GM23338 (cell line): ENCODE data around the gene PPP2R5C.

Experiments
- CREB1 ChIP-seq: fragments of 250-450 bp; sonication (Bioruptor Pico); IDR thresholded peaks from 2 replicates; pipeline ENCODE4 v1.5.0; 2020; ENCODE audit warnings: low read depth, mild to moderate bottlenecking, moderate library complexity
- ETS1 ChIP-seq: IDR thresholded peaks from 2 replicates; pipeline ENCODE4 v1.6.1; 2016; ENCODE audit warnings: antibody characterized with exemption
- EZH2 ChIP-seq: fragments of 200-600 bp; sonication (generic); IDR thresholded peaks from one replicate; pipeline ENCODE4 v1.8.0; 2017; ENCODE audit warnings: antibody characterized with exemption, mild to moderate bottlenecking, low read depth; ENCODE audit not compliant: unreplicated experiment
- EZH2phosphoT487 ChIP-seq: fragments of 200-600 bp; sonication (generic); IDR thresholded peaks from one replicate; pipeline ENCODE4 v1.8.1; 2018; ENCODE audit warnings: antibody characterized with exemption; ENCODE audit not compliant: unreplicated experiment
- JUNB ChIP-seq: IDR thresholded peaks from one replicate; pipeline ENCODE4 v1.6.1; 2016; ENCODE audit warnings: antibody characterized with exemption; ENCODE audit not compliant: unreplicated experiment
- NANOG ChIP-seq: IDR thresholded peaks from 2 replicates; pipeline ENCODE4 v1.6.1; 2016; ENCODE audit warnings: antibody characterized with exemption, borderline replicate concordance
- POLR2AphosphoS5 ChIP-seq: IDR thresholded peaks from 2 replicates; pipeline ENCODE4 v1.6.1; 2016; ENCODE audit warnings: antibody characterized with exemption, low read depth
- REST ChIP-seq: IDR thresholded peaks from one replicate; pipeline ENCODE4 v1.6.1; 2018; ENCODE audit warnings: antibody characterized with exemption; ENCODE audit not compliant: unreplicated experiment
- ZNF114 ChIP-seq: fragments of 250-450 bp; sonication (Bioruptor Pico); IDR thresholded peaks from 2 replicates; pipeline ENCODE4 v1.5.0; 2020; ENCODE audit warnings: mild to moderate bottlenecking, moderate library complexity
- ZNF331 ChIP-seq: fragments of 250-450 bp; sonication (Bioruptor Pico); IDR thresholded peaks from 2 replicates; pipeline ENCODE4 v1.5.0; 2020; ENCODE audit warnings: low read depth, mild to moderate bottlenecking, moderate library complexity
- TF ChIP-seq, protein P1 (sequence below), 2 experiments: fragments of 200-600 bp in 1 of 2; sonication (generic) in 1 of 2; conservative IDR thresholded peaks; 2 replicates each; pipeline versions ENCODE4 v1.5.1 to v1.6.1; 2016 to 2017; ENCODE audit warnings: antibody characterized with exemption in 2 of 2, low read depth in 2 of 2, mild to moderate bottlenecking in 2 of 2, moderate library complexity in 1 of 2

- TF ChIP-seq, protein P1, sequence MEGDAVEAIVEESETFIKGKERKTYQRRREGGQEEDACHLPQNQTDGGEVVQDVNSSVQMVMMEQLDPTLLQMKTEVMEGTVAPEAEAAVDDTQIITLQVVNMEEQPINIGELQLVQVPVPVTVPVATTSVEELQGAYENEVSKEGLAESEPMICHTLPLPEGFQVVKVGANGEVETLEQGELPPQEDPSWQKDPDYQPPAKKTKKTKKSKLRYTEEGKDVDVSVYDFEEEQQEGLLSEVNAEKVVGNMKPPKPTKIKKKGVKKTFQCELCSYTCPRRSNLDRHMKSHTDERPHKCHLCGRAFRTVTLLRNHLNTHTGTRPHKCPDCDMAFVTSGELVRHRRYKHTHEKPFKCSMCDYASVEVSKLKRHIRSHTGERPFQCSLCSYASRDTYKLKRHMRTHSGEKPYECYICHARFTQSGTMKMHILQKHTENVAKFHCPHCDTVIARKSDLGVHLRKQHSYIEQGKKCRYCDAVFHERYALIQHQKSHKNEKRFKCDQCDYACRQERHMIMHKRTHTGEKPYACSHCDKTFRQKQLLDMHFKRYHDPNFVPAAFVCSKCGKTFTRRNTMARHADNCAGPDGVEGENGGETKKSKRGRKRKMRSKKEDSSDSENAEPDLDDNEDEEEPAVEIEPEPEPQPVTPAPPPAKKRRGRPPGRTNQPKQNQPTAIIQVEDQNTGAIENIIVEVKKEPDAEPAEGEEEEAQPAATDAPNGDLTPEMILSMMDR (conservative IDR thresholded peaks at IDR 0.05; ENCODE audit: low read depth in 2 of 2), result no peak
- TF ChIP-seq ZNF114 (no peak), REST (no peak), EZH2phosphoT487 (no peak), JUNB (no peak), EZH2 (no peak), POLR2AphosphoS5 (no peak), ETS1 (no peak), ZNF331 (CRISPR knock-in tag) (no peak), CREB1 (CRISPR knock-in tag) (no peak), NANOG (no peak)
Observed at GRCh38 chr14:101755591-101756324, 5.8 kb upstream of the PPP2R5C start.
